GM21576 (cell line): Measurements from ENCODE around the gene CREB5.

Experiments used
- ATAC-seq: cut with Tn5 transposase; IDR thresholded peaks from one replicate; pipeline ENCODE4 v1.9.1; 2021; ENCODE audit warnings: mild to moderate bottlenecking, moderate library complexity; ENCODE audit not compliant: unreplicated experiment

CREB5 gene

DNA sequence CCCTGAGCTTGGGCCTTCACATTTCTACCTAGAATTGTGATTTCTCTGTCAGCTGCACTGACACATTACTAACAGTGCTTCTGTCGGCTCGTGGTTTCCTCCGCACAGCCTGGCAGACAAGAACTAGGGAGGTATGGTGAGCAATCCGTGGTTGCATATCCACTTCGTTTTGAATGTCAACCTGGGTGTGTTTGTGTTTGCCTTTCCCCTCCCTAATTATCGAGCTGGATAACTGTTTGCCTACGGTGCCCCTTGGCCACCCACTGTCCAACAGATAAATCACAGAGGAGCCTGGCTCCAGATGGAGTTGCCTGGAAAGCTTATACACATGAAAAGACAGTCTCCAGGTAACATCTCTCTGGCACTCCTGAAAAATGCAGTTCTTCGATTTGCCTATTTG is 317.0 kb downstream of the CREB5 start:
- ATAC-seq: no peak

DNA sequence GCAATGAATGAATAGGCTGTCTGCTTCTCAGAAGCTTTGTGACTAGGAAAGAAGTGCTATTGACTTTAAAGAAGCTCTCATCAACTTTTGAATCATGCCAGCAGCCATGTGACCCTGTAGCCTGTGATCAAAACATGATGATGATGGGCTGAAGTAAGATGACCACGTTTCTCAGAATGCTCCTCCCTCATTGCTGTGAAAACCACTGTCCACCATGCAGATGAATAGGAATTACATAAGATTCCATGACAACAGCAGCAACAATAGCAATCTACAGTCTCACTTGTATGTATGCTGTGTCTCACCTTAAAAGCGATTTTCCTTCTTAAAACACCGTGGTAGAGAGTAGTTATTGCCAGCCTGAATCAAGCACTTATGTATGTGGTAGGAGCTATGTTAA is 317.4 kb downstream of the CREB5 start:
- ATAC-seq: no peak

DNA sequence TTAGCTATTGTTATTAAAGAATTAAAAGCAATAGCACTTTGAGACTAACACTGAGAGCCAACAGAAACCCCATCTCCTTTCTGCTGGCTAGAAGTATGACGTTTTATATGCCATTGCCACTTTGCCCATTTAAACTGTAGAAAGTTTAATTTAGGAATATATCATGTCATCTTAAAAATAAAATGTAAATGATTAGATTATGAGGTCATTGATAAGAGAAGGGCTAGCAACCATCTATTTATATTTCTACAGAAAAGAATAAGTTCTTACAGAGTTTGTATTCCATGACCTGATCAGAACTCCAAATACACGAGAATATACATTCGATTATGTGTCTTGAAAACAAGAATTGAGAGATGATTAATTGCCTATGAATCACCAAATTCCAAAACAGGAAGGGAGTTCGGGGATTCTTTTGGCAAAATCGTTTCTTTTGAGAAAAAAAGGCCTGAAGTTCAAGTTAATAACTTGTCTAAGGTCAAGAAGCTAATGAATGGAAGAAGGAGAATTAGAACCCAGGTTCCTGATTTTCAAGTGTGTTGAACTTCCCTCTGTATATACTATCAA is 318.9 kb downstream of the CREB5 start:
- no peak for ATAC-seq

DNA sequence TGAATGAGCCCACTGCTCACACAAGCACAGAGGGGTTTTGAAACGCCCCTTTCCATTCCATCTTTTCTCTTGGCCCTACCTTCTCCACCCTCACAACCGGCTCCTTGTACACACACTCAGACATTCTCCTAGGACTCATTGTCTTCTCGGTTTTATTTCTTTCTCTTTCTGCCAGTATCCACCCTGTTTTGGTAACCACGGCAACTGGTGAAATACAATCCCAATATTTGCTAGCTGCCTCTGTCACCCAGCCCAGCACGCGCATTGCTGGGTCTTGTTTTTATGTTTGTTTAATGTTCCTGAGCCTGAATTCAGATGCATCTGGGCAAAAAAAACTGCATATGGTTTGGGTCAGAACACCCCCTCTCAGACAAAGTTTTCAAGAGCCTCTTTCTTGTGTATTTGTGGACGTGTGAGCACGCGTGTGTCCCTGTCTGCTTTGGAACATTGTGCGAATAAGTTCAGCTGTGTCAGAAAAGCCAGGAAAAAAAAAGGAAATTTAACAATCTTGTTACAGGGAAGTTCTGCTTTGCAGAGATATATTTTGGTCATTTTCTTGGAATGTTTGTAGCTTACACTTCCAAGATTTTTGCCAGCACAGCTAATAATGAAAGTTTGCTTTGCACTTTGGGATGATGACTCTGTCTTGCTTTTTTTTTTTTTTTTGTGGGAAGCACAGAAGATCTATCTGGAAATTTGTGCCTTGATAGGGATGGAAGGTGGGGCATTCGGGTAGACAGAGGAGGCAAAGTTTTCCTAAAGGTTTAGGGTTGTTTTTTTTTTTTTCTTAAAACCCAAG is 320.0 kb downstream of the CREB5 start:
- no peak for ATAC-seq

DNA sequence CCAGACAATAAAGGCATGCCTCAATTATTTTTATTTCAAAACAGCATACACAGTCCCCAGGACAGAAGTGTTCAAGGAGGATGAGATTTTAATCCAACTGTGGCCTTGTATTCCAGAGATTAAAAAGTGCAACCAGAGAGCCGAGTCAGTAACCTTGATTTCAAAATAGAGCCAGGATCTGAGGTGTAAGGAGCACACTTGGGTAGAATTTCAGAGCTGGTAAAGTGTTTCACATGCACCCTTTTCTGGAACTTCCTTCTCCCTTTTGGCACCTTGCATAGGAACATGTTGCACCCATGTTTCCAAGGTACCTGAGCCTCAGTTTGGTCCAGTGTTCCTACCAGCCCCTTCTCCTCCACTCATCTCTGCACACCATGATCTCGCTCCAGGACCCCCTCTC is 320.7 kb downstream of the CREB5 start:
- ATAC-seq: no peak

DNA sequence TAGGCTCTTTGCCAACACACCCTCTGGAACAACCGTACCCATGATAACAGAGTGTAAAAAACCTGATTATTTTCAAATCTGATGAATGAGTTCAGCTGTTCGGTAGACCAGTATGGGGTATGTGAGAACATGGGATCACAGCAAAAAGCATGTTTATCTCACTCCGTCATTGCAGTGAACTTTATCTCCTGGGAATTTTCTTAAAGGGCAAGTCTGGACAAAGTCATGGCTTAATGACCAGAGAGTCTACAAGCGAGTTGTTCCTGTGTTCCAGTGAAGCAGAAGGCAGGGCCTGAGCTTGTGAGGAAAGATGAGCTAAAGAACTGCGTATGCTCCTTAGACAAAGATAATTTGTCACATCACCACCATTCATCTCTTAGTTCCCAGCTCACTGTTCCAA is 326.1 kb downstream of the CREB5 start:
- ATAC-seq: no peak

DNA sequence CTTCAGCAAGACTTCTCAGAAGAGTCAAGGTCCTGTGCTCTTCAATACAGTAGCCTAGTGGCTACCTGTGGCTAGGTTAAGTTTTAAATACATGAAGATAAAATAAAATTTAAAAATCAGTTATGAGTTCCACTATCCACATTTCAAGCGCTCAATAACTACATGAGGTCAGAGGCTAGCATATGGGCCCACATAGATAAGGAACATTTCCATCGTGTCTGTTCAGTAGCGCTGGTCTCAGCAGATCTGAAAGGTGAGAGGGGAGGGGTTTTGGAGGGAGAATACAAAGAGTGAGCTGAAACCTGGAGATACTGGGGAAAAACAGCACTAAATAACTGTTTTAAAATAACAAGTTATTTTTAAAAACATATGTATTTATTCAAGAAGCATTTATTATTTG is 326.8 kb downstream of the CREB5 start:
- ATAC-seq: no peak

DNA sequence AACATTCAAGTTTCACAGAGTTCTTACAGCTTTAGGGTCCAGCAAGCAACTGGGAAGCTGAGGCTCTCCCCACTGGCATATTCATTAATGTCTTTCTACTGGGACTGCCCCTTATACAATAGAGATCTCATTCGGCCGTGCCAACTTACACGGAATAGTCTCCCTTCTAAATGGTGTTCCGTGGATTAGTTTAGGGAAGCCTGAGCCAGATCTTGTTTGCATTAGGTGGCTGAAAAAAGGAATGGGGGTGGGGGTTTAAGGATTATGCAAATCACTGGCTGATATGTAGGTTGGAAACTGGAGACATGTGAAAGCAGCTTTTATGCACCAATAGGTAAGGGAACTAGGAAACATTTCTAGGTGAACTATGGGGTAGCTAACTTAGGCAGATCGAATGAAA is 327.5 kb downstream of the CREB5 start:
- no peak for ATAC-seq

DNA sequence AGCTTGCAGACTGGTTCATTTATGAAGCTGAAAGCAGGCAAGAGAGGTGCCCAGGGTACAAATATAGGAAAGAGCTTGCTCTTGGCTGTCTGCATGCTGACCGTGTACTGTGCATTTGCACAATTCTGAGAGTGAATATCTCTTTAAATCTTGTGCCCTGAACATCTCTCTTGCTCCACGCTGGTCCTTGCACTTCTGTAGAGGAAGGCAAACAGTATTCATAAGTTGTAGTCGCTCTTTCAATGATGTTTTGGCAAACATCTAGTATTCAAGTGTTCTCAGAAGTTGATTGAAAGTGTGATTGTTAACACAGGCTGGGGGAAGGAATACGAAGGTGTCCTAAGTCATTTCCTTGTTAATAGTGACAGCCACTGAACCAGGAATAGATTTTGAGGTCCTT is 332.6 kb downstream of the CREB5 start:
- ATAC-seq: no peak

DNA sequence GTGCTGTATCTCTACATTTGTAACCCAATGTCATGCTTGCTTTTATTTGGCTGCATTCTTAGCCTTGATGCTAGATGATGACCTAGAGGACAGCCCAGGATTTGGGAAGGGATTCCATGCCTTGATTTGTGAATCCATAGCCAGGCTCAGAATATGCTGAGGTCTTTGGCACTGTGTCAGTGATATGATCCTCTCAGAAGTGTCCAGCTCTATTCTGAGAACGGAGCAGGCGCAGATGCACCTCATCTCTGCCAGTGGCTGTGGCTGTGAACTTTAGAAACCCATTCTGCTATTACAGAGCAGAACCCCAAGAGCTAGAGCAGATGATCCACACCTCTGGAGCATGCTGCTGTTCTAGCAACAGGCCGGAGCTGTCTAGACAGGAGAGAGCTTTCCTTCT is 333.0 kb downstream of the CREB5 start:
- ATAC-seq: no peak

DNA sequence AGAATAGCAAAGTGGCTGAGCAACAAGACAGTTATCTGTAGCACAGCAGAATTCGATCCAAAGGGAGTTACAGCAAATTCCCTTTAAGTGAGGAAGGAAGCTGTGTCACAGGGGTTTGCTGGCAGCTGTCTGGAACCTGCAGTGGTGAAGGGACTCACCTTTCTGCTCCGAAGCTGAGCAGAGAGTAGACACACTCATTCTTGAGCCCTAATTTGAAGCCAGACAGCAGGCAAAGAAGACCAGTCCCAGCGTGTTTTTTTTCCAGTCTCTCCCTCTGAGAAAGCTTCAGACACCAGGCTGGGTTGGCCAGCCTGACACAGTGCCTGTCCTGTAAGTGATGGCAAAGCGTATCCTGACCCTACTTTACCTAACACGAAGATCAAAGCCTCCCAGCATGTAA is 335.1 kb downstream of the CREB5 start:
- ATAC-seq: no peak

DNA sequence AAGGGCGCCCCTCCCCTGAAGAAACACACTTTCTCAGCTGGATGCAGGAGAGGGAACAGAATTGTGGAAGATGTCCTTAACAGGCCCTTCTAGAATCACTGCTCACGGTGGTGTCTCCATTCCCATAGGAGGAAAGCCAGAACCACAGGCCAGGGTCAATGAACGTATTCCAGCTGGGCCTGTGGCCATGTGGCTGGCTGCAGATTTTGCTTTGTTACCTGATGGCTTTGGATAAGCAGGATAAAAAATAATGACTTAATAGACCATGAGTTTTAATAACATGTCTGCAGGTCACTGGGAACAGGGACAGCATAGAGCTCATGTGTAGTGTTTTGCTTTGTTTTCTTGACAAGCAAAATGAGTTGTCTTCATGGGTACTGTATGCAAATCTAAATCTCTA is 335.5 kb downstream of the CREB5 start:
- no peak for ATAC-seq

DNA sequence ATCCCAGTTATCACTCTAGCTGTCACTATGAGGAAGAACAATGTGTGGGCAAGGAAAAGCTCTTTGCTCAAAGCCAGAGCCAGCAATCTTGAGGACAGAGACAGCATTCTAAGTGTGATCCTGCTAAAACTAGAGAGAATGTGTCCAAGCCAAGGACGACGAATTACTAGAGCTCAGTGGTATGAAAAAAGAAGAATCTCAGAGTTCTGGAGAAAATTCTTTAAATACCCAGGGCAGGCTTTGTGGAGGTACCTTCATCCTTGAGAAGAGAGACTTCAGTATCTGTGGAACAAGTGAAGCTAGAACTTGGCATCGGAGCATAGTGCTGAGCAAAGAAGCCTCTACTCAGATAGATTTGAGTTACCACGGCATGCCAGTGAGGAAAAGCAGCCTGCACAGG is 336.0 kb downstream of the CREB5 start:
- ATAC-seq: no peak

DNA sequence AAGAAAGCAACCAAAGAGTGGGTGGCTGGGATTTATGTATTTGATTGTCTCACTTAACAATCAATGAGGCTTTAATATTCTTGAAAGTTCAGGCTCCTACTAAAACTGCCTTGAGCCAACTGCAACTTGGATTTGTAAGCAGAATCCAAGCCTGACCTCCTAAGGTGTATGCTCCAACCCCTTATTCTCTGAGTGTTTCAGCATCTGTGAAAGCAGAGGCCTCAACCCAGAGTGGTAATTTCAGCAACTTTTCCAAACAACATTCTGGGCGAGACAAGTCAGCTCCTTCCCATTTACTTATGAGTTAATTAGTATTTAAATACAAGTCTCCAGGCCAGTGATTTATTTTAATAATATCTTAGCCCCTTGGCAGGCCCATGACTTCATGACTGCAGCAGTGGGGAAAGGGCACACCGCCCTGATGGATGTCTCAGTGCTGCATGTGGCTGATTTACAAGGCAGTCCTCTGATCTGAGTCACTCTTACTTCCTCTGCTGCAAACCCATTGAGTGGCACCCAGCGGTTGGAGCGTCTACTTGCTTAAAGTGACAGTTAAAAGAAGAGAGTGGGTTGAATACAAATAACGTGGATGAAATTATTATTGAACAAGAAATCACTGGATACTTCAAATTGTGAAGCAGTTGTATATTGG is 336.7 kb downstream of the CREB5 start:
- peak; percentile 77 for ATAC-seq

DNA sequence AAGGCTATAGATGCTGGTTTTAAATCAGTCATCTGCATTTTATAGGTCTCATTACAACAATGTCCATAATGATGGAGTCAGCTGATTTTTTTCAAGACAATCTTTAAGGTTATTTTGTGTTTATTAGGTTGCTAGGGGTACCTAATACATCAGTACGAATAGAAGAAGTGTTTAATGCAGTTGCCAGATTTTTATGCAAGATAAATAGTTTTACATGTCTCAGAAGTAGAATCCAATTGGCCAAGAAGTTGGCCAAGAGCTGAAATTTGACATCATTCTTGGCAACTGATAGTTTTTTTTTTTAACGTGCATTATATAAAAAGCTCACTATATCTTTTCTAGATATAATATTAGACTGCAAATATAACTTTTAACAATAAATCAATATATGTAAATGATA is 337.3 kb downstream of the CREB5 start:
- no peak for ATAC-seq

DNA sequence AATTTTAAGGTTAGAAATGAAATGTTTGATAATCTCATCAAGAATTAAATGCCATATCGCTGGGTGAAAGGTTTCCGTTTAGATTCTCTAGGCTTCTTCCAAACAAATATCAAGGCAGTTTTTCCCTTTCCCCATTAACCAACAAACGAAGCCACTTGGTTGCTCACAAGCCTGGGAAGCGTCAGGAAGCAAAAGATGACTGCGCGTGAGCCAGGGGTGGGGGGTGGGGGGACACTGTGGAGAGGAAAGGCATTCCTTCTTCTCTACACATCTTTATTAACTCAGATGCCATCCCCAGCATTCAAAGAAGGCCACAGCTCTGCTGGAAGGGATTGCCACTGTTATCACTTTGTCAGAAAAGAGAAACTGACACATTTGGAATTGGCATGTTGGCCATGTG is 338.7 kb downstream of the CREB5 start:
- ATAC-seq: no peak

DNA sequence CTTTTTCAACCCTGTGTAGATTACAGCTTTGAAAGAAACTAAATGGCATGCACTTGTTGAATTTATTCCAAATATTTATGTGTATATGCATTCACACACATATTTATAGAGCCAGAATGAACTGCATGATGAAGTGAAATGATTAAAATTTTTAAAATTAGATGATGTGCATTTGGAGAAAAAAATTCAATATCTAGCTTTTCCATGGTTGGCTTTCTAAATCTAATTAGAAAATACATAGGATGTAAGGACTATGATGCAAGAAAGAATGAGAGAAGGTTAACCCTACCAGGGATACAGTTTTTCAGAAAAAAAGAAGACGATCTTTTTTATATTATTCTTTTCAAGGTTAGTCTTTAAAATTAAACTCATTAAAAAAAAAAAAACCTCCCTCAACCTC is 341.3 kb downstream of the CREB5 start:
- ATAC-seq: no peak

DNA sequence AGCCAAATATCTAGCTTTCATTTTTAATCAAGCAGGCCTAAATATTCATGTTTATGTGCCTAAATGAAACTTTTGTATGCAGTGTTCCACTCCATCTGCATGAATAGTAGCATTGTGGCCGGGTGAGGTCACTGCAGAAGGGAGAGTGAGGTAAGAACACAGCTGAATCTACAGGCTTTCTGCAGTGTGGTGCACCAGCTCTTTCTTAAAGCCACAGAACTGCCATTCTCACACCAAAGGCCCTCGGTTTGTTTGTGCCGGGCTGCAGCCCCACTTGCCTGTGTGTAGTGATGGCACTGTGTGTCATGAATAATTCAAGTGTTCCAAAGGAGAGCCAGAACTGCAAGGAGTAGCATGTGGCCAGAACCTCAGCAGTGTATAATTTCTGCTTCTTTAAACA is 341.7 kb downstream of the CREB5 start:
- no peak for ATAC-seq

DNA sequence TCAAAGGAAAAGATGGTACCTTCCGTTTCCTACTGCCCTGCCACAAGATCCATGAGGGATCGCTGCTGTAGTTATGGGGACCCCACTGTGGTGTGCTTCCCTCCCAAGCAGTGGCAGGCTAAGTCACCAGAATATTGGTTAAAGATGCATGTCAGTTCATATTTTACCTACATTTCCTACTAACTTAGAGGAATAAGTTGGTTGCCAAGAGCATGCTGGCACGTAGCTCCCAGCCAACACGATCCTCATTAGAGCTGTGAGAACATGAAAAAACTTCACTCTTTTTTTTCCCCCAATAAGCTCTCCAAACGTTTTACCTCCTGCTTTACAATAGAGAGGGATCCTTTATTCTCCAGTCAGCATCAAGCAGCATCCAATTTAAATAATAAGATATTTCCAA is 342.1 kb downstream of the CREB5 start:
- ATAC-seq: no peak

DNA sequence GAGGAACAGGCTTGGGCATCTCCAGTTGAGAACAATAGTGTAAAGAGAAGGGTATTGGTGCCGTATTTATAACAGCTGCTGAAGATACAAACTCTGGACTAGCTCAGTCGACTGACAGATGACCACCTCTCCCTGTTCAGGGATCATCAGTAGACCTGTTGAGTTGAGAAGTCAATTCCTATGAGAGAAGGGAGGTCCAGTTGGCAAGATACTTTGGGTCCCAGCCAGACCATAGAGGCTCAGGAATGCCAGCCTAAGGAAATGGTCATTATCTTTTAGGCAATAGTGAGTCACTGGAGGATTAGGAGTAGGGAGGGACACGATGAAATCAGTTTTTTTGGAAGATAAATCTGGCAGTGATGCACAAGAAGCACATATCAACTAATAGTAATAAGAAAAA is 342.9 kb downstream of the CREB5 start:
- no peak for ATAC-seq

DNA sequence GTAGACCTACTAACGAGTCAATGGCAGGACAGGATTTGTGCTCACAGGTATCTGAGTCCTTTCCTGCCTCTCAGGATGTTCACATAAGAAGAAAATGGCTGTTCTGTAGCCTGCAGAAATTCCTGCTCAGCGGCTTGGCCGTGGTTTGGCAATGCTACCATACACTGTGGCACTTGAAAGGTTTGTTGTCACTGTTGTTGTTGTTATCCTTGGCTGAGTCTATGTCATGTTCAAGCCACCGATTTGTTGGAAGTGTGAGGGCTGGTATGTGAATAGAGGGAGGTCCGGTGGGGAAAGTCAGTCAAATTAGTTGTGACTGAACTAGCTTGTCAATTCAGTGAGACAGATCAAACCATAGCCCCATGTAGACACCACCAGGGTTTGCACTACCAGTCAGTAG is 345.9 kb downstream of the CREB5 start:
- no peak for ATAC-seq

DNA sequence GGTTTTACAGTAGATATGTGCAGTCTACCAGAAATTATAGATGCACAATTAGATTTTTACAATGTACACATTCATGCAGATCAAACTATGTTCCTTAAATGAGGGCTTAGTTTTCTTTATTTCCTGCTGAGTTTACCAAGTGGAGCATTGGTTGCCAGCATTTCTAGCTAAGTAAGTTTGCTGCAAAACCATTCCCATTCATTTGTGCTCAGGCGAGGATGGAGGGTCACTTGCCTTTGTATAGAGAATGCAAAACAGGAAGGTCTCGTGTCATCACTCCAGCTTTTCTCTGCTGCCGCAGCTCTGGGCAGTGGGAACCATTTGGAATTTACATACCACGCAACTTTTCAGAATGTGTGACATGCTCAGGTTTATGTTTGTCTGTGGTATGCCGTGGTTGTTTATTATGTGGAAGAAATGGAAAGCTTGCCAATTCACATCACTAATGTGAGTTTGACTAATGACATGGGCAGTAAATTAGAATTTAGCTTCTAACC is 347.2 kb downstream of the CREB5 start:
- no peak for ATAC-seq
